ENCODE data around the gene PET117. TPM values are rescaled to one million over a fixed set of nuclear protein-coding genes. Genes with fewer than 3 reads are reported as not detected.
"Not testable (repeated sequence)": the region's sequence is repeated elsewhere in the genome, so short reads cannot be mapped to it uniquely, and the experiment has no call there.

Gene PET117
- total RNA-seq, 1 donor from 2014 or later = 18.7 TPM

- Mint-ChIP-seq H3K27ac (ENCODE audit: unreplicated experiment) (no peak overlapping the region), H3K27me3 (ENCODE audit: low read depth) (peaks cover 9% of the 10 kb centered on the region), H3K4me3 (no peak overlapping the region), H3K4me1 (no peaks in the 10 kb centered on the region), H3K36me3 (ENCODE audit: low read depth) (no peaks in the 10 kb centered on the region), H3K9me3 (no peaks in the 10 kb centered on the region)
- DNase-seq (ENCODE audit: low read depth, low spot score) = no peak
- TF ChIP-seq CTCF (conservative IDR thresholded peaks at IDR 0.05) = no peak
Measured at GRCh38 chr20:18092890-18093289, 44.8 kb upstream of the PET117 start.

DNA sequence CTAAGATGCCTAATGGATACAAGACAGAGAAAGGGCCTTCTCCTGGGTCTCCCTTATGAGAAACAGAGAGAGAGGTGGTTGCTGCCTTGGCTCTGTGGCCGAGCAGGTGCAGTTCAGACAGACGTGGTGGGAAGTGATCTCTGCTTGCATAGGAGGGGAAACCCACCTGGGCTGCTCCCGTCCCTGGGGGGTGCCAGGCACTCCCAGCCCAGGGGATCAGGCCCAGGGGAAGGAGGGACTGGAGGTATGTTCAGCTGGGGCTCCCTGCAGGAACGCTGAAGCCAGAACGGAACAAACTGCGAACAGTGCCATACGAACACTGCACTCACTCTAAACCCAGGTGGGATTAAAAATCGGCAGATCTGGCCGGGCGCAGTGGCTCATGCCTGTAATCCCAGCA, 44.3 kb upstream of the PET117 start:
- Mint-ChIP-seq H3K27me3 (ENCODE audit: low read depth) (peaks cover 9% of the 10 kb centered on the region), H3K4me3 (no peak overlapping the region), H3K9me3 (no peaks in the 10 kb centered on the region), H3K4me1 (no peaks in the 10 kb centered on the region), H3K27ac (ENCODE audit: unreplicated experiment) (no peak overlapping the region), H3K36me3 (ENCODE audit: low read depth) (no peaks in the 10 kb centered on the region)
- no peak for TF ChIP-seq CTCF (conservative IDR thresholded peaks at IDR 0.05)
- no peak for DNase-seq (ENCODE audit: low read depth, low spot score)

GRCh38 chr20:18094191-18094590, 43.5 kb upstream of the PET117 start:
- TF ChIP-seq CTCF (conservative IDR thresholded peaks at IDR 0.05) = no peak
- DNase-seq (ENCODE audit: low read depth, low spot score) = no peak
- Mint-ChIP-seq H3K27me3 (ENCODE audit: low read depth) (peaks cover 9% of the 10 kb centered on the region), H3K36me3 (ENCODE audit: low read depth) (no peaks in the 10 kb centered on the region), H3K4me3 (no peak overlapping the region), H3K4me1 (no peaks in the 10 kb centered on the region), H3K9me3 (no peaks in the 10 kb centered on the region), H3K27ac (ENCODE audit: unreplicated experiment) (no peak overlapping the region)

GRCh38 chr20:18100569-18100968, 37.1 kb upstream of the PET117 start:
- not testable (repeated sequence) for H3K27ac Mint-ChIP-seq (ENCODE audit: unreplicated experiment); H3K4me1 Mint-ChIP-seq; H3K36me3 Mint-ChIP-seq (ENCODE audit: low read depth); H3K4me3 Mint-ChIP-seq; DNase-seq (ENCODE audit: low read depth, low spot score); H3K9me3 Mint-ChIP-seq
- H3K27me3 Mint-ChIP-seq (ENCODE audit: low read depth) = peaks cover 11% of the 10 kb centered on the region

DNA sequence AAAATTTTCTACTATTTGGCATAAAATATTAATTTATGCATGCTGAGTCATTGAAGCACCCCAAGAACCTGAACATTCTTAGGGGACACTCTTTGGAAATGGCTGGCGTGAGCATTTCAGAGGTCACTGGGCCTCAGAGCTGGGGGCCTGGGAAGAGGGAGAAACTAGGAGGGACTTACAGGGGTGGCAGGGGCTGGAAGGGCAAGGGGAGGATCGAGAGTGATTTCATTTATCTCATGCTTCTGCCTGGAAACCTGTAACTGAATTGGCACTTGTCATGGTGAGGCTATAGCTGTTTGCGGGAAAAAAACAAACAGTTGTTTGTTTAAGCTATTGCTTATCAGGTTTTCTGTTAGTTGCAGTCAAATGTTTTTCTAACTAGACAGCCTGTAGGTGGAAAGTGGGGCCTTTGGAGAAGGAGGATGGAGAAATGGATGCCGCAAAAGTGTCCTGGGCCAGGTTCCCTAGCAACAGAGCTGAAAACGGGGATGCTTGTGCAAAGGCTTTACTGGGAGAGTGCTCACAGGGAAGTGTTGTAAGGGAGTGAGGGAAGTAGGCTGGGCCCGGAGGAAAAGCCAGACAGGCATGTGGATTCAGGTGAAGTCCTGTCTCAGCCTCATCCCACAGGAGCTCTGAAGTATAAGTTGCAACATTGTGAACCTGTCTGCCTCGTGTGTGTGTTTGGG, 36.4 kb upstream of the PET117 start:
- Mint-ChIP-seq H3K27ac (ENCODE audit: unreplicated experiment) (no peak overlapping the region), H3K4me3 (no peak overlapping the region), H3K9me3 (no peaks in the 10 kb centered on the region), H3K4me1 (peaks cover 7% of the 10 kb centered on the region), H3K27me3 (ENCODE audit: low read depth) (peaks cover 11% of the 10 kb centered on the region), H3K36me3 (ENCODE audit: low read depth) (no peaks in the 10 kb centered on the region)
- TF ChIP-seq CTCF (conservative IDR thresholded peaks at IDR 0.05) = no peak
- no peak for DNase-seq (ENCODE audit: low read depth, low spot score)

- no peaks in the 10 kb centered on the region for H3K36me3 Mint-ChIP-seq (ENCODE audit: low read depth)
- no peak for DNase-seq (ENCODE audit: low read depth, low spot score)
Measured at GRCh38 chr20:18103497-18103896, 34.2 kb upstream of the PET117 start.

More at GRCh38 chr20:18103497-18103896, 34.2 kb upstream of the PET117 start:
- H3K27ac Mint-ChIP-seq (ENCODE audit: unreplicated experiment) = no peak overlapping the region
- peaks cover 7% of the 10 kb centered on the region for H3K4me1 Mint-ChIP-seq
- H3K9me3 Mint-ChIP-seq = peaks cover 3% of the 10 kb centered on the region
- no peak overlapping the region for H3K4me3 Mint-ChIP-seq
- peaks cover 10% of the 10 kb centered on the region for H3K27me3 Mint-ChIP-seq (ENCODE audit: low read depth)
- TF ChIP-seq CTCF (conservative IDR thresholded peaks at IDR 0.05) = no peak

All from neural crest cell (in vitro differentiated cells).